Measurements from ENCODE around the gene DRD3.

GRCh38 chr3:114095796-114096195 lies 83.1 kb downstream of the DRD3 start:
- TF ChIP-seq EZH2 (IDR thresholded peaks at IDR 0.05; ENCODE audit: insufficient read depth, low read length), result no peak
- no peak for TF ChIP-seq CTCF (IDR thresholded peaks at IDR 0.05; ENCODE audit: insufficient read depth, low read depth, low read length)

All from astrocyte (in vitro differentiated cells and primary cell).